HG03196 (cell line): ENCODE measurements around the gene USH1G.
"Not testable (repeated sequence)": the region's sequence is repeated elsewhere in the genome, so short reads cannot be mapped to it uniquely, and the experiment has no call there.

Source experiments
- ATAC-seq: cut with Tn5 transposase; IDR thresholded peaks from one replicate; pipeline ENCODE4 v1.9.1; 2021; ENCODE audit not compliant: unreplicated experiment

USH1G gene

GRCh38 chr17:74935585-74936469 lies 12.8 kb upstream of the USH1G start, which contains the start of gene OTOP3:
TSS of gene OTOP3 (plus strand) at chr17:74935898. CDS start at chr17:74935922, 24 bp downstream.
- no peak for ATAC-seq

DNA sequence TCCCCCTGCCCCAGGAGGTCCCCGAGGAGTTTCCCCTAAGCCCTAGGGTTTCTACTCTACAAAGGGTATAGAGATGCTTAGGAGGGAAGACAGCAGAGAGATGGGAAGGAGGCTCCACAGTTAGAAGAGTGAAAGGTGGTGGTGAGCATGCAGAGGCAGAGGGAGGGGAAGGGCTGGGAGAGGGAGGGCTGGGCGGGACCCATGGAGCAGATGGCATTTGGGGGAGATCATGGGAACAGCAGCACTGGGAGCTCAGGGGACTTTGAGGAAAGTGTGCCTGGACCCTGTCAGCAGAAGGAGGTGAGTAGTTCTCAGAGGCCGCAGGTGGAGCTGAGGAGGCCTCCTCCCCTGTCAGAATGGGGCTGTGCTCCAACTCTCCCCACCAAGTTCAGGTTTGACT lies 12.0 kb upstream of the USH1G start:
- ATAC-seq, result no peak

DNA sequence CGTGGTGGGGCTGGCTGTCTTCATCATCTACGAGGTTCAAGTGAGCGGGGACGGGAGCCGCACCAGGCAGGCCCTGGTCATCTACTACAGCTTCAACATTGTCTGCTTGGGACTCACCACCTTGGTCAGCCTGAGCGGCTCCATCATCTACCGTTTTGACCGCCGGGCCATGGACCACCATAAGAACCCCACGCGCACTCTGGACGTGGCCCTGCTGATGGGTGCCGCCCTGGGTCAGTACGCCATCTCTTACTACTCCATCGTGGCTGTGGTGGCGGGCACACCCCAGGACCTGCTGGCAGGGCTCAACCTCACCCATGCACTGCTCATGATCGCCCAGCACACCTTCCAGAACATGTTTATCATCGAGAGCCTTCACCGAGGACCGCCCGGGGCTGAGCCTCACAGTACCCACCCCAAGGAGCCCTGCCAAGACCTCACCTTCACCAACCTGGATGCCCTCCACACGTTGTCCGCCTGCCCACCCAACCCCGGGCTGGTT lies 7.5 kb upstream of the USH1G start:
- ATAC-seq, result no peak

- no peak for ATAC-seq
Observed at GRCh38 chr17:74928786-74929185, 5.7 kb upstream of the USH1G start.

GRCh38 chr17:74925242-74925641 lies 2.2 kb upstream of the USH1G start:
- no peak for ATAC-seq

GRCh38 chr17:74924250-74924948 lies 1.3 kb upstream of the USH1G start, which contains the start of gene OTOP2:
TSS of gene OTOP2 (plus strand) at chr17:74924273. CDS start at chr17:74924633, 360 bp downstream.
- no peak for ATAC-seq

DNA sequence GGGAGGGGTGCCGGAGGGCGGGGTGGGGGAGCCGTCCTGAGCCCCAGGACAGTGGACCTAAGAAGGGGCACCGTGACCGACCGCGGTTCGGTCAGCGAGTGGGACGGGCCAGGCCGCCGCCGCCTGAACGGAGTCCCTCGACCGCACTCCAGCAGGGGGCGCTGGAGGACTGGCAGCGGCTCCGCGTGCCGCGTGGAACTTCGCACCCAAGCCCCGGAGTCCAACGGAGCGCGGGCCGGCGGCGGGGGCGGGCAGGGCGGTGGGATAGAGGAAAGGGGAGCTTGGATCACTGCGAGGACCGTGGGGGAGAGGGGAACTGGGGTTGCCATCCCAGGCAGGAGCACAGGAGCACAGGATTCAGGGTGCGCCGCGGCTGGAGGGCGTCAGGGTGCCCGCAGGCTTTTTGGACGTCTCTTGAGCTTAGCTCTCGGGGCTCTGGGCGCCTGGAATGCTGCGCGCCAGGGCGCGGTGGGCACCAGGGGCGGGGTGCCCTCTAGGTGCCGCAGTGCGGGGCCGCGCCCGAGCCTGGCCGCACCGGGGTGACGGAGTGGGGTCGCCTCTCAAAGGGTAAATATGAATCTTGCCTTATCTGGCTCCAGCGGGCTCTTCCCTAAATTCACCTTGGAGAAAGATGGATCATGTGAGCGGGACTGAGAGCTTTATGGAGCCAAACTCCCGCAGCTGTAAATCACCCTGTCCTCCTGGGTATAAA lies 639 bp upstream of the USH1G start:
- ATAC-seq, result no peak

DNA sequence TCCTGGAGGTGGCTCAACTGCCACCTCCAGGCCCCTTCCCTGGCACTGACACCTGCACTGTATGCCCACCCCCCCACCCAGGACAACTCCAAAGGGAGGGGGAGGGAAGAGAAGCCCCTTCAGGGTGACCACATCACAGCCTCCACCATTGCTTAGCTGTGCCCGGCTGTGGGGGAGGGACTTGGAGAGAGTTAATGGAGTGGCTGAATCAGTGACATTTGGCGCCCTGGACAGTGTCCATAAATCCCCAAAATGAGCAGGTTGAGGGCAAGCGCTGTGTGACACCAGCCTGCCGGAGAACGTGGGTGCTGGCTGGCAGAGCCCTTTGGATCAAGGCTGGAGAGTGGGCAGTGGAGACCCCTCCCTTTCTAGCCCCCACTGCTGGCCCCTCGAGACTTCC lies 883 bp downstream of the USH1G start:
- no peak for ATAC-seq

DNA sequence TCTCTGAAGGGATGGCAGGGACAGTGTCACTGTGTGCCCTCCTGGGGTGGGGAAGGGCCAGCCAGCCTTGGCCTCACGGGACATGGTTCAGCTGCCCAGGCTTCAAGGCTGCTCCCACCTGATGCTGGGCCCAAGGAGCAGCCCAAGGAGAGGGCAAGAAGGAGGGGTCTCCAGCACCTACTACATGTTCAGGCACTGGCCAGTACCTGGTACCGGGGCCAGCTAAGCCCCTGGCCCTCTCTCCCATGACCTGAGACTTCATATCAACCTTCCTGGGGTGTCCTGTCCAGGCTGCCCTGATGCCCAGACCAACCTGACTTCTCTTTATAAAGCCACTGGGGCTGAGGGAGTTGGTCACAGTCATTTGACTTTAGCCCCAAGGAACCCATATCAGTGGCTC lies 1.3 kb downstream of the USH1G start:
- no peak for ATAC-seq

DNA sequence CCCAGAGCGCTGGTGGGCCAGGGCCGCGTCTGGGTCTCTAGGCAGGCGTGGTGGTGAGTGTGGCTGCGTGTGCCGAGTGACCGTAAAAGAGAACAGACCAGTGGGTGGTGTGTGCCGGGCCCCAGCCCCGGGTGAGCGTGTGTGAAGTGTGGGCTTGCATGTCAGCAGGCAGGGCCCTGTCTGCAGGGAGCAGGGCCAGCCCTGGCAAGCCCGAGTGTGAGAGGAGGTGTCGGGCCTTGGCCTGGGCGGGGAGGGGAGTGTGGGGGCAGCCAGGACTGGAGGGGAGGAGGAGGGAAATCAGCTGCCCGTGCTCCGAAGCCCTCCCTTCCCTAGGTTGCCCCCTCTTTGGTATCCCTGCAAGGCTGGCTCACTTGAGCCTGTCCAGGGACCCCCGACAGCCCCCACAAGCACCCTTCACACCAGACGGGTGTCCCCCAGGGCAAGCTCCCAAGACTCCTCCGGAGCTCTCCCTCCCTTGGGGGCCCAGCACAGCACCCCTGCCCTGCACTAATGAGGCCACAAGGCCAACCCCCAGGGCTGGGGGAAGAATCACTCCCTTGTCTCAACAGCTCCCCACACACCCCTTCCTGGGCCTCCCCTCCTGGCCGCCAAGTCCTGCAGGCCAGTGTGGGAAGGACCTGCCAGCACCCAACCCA lies 1.9 kb downstream of the USH1G start:
- no peak for ATAC-seq

DNA sequence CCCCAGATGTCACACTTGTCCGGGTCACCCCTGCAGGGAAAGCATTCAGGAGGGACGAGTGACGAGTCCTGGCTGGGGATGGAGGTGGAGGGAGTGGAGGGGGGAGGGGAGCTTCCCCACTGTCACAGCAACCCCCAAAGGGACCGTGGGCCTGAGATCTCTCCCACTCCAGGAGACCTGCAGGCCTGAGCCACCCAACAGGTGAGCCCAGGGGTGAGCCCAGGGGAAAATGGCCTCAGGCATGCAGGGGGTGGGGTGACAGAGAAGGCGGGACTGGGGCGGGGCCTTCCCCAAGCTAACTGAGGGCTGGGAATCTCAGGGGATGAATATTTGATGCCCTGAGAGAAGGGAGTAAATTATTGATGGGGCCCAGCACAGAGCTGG lies 2.4 kb downstream of the USH1G start:
- ATAC-seq, result no peak

DNA sequence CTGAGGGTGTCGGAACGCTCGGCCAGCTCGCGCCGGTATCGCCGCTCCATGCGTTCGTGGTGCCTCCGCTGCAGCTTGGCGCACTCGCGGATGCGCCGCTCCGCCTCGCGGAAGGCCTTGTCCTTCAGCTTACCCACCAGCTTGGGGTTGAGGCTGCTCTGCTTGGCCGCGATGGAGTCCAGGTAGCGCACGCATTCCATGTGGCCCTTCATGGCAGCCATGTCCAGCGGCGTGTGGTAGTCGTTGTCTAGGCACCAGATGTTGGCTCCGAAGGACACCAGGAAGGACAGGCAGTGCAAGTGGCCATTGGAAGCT lies 2.8 kb downstream of the USH1G start:
- ATAC-seq, result no peak

- no peak for ATAC-seq
Observed at GRCh38 chr17:74919440-74920305, 3.4 kb downstream of the USH1G start.

GRCh38 chr17:74918906-74919305 lies 4.1 kb downstream of the USH1G start:
- no peak for ATAC-seq

GRCh38 chr17:74917430-74917829 lies 5.6 kb downstream of the USH1G start:
- ATAC-seq, result no peak

DNA sequence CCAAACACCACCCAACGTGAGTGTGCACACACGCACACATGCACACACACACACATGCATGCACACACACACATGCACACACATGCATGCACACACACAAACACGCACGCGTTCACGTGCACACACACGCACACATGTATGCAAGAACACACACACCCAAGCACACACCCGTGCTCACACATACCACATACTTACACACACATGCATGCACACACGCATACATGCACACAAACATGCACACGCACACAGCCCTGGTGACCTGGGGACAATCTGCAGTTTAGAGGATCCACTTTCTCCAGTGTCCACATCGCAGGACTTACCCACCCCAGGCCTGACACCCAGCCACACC lies 6.2 kb downstream of the USH1G start:
- ATAC-seq, result no peak

- ATAC-seq, result no peak
Observed at GRCh38 chr17:74916136-74916850, 6.8 kb downstream of the USH1G start.

DNA sequence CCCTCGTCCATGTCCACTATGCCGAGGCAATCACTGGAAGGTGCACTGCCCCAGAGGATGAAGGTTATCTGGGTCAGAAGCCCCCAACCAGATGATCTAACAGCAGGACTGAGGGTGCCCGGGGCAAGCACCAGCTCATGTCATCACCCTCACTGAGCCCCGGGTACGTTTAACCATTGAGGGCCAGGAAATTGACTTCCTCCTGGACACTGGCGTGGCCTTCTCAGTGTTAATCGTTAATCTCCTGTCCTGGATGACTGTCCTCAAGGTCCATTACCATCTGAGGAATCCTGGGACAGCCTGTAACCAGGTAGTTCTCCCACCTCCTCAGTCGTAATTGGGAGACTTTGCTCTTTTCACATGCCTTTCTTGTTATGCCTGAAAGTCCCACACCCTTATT lies 11.6 kb downstream of the USH1G start:
- not testable (repeated sequence) for ATAC-seq

DNA sequence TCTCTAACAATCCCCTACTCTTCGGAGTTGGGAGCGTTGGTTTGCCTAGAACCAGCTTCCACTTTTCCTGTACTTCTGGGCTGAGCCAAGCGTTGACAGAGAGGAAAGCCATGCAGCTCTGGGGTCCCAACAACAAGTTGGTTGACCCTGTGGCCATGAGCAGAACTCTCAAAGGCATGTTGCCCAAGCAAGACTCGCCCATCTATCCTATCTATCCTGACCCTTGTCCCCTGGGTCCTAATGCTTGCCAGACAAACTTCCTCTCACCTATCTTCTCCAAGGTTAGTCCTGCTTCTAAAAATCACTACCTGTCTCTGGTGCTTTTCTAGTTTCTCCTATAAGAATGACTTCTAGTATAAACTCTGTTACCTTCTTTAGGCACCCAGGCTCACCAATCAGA lies 14.0 kb downstream of the USH1G start:
- not testable (repeated sequence) for ATAC-seq

GRCh38 chr17:74907012-74907411 lies 16.0 kb downstream of the USH1G start:
- no peak for ATAC-seq
